Measurements from ENCODE around the gene ITPRIPL2. TPM values are rescaled to one million over a fixed set of nuclear protein-coding genes. Genes with fewer than 3 reads are reported as not detected.

ITPRIPL2 gene
- total and polyA plus RNA-seq, 2 of the 13 experiments (the other 11 are each of a cell fraction or from before 2014, with no cell fraction given) = 5.9 to 12.6 TPM

- TF ChIP-seq ZBTB10 (CRISPR knock-in tag; IDR thresholded peaks at IDR 0.05; ENCODE audit: borderline replicate concordance) (0 out of 2 replicates have a peak, but pooled peaks have one; percentile 58), TOPORS (CRISPR knock-in tag; IDR thresholded peaks at IDR 0.05) (no peak), FOXK1 (CRISPR knock-in tag; IDR thresholded peaks at IDR 0.05; ENCODE audit: borderline replicate concordance, low read depth) (no peak), ARID5B (CRISPR knock-in tag; IDR thresholded peaks at IDR 0.05) (0 out of 2 replicates have a peak, but pooled peaks have one; percentile 33), BHLHE40 (IDR thresholded peaks at IDR 0.05; ENCODE audit: low read length) (0 out of 2 replicates have a peak, but pooled peaks have one; percentile 11), ZNF766 (CRISPR knock-in tag; IDR thresholded peaks at IDR 0.05; ENCODE audit: borderline replicate concordance) (peak; percentile 70), ZNF451 (CRISPR knock-in tag; IDR thresholded peaks at IDR 0.05) (peak; percentile 59; the same call in 1 of the 2 replicates), TIGD3 (CRISPR knock-in tag; IDR thresholded peaks at IDR 0.05; ENCODE audit: borderline replicate concordance) (no peak), ZNF3 (CRISPR knock-in tag; IDR thresholded peaks at IDR 0.05) (no peak), ELF1 (CRISPR knock-in tag; IDR thresholded peaks at IDR 0.05) (no peak), KLF12 (CRISPR knock-in tag; IDR thresholded peaks at IDR 0.05; ENCODE audit: borderline replicate concordance) (no peak), HOXA3 (CRISPR knock-in tag; IDR thresholded peaks at IDR 0.05) (peak; percentile 53; the same call in 1 of the 2 replicates), LCORL (IDR thresholded peaks at IDR 0.05) (no peak), LCORL (CRISPR knock-in tag; IDR thresholded peaks at IDR 0.05) (no peak), MATR3 (CRISPR knock-in tag; IDR thresholded peaks at IDR 0.05) (no peak), ZNF780A (CRISPR knock-in tag; IDR thresholded peaks at IDR 0.05) (no peak), PCBP1 (IDR thresholded peaks at IDR 0.05; ENCODE audit: borderline replicate concordance, low read depth, low read length) (peak; percentile 98), MXD3 (CRISPR knock-in tag; IDR thresholded peaks at IDR 0.05) (no peak), NAIF1 (CRISPR knock-in tag; IDR thresholded peaks at IDR 0.05; ENCODE audit: borderline replicate concordance) (no peak), ZSCAN31 (CRISPR knock-in tag; IDR thresholded peaks at IDR 0.05; ENCODE audit: low read depth) (no peak; the same call in 1 of the 2 replicates), E2F5 (CRISPR knock-in tag; conservative IDR thresholded peaks at IDR 0.05) (no peak)
Measured at GRCh38 chr16:19167710-19168370, 54.1 kb downstream of the ITPRIPL2 start, which contains the start of gene SYT17 (continued).

Measured in HepG2 (cell line).